ENCODE data around the gene TMCC2. TPM values are rescaled to one million over a fixed set of nuclear protein-coding genes. Genes with fewer than 3 reads are reported as not detected.

Gene TMCC2
- total RNA-seq, 1 donor from 2014 or later: 0.98 TPM

DNA sequence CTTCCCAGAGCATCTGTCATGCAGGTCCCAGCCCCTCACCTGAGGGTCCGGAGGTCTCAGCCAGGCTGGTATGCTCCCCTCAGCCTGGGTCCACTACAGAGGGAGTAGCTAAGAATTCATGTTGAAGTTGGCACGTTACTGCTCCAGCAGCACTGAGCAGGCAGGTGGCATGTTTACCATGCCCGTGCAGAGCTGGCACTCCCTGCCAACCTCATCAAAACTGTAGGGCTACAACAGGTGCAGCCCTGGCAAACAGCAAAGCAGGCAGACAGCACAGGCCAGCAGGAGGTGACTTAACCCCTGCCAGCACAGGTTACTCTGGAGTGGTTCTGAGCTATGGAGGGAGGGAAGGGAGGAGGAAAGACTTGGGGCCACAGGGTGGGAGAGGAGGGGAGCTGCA is 47.4 kb downstream of the TMCC2 start:
- intact Hi-C loops (cut with micrococcal nuclease): no loop called here

DNA sequence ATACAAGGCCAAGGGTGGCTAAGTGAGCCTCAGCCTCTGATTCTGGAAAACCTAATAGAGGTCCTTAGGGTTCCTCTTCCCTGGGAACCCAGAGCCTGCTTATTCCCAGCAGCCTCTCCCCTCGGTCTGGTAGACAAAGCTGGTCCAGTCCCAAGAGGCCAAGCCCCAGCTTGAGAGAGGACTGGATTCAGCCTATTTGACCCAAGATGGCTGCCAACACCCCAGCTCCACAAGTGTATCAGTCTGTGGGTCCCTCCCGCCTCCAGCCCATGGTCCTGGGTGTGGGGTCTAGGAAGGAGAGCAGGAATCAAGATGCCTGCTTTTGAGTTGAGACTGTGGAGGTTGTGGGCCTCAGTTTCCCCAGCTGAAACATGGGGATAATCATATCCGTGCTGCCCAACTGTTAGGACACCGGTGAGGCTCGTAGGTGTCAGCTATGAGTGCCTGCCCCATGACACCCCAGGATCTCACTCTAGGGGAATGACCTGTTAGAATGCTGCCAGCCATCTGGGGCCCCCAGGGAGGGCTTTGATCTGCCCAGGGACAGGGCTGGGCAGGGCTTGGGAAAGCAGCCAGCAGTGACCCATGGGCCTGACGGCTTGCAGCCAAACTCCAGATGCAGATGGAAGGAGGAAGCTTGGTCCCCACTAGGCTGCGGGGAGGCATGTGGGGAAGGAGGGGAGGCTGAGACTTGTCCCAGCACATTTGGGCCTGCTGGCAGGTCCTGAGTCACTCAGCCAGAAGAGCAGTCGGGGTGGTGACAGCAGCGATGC is 48.4 kb downstream of the TMCC2 start:
- intact Hi-C loops (cut with micrococcal nuclease): no loop called here

DNA sequence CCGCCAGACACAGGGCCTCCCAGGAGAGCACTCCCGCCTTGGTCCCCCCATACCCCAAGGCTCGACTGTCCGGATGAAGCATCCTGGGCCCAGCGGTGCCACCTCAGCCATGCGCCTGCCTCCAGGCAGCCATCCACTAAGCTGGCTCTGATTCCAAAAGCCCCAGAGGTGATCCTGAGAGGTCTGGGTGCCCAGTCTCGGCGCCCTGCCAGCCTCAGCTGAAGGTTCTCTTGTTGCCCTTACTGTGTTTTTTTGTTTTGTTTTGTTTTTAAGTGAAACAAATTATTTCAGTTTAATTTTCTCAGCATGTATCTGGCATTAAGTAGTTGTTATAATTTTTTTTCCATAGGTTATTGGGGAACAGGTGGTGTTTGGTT is 48.9 kb downstream of the TMCC2 start:
- intact Hi-C loops (cut with micrococcal nuclease): no loop called here

DNA sequence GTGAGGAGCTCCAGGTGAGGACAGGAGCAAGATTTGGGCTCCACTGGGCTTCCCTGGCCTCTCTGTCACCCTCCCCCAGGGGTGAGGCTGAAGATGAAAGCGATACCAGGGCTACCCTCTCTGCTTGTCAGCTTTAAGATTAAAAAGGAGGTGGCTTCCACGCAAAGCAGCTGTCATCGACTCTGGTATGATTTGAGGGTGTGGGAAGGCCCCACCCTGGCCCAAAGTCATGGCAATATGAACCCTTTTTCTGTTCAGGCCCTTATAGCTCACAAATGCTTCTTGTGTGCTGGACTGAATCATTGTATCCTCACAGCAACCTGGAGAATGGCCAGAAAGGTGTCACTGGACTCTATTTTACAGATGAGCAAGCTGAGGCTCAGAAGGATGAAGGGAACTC is 52.2 kb downstream of the TMCC2 start:
- intact Hi-C loops (cut with micrococcal nuclease): loop anchor here (10.0 kb wide), 2 partner anchors 475 to 865 kb away; partner anchors contain the start of genes NUCKS1 and PPP1R15B

DNA sequence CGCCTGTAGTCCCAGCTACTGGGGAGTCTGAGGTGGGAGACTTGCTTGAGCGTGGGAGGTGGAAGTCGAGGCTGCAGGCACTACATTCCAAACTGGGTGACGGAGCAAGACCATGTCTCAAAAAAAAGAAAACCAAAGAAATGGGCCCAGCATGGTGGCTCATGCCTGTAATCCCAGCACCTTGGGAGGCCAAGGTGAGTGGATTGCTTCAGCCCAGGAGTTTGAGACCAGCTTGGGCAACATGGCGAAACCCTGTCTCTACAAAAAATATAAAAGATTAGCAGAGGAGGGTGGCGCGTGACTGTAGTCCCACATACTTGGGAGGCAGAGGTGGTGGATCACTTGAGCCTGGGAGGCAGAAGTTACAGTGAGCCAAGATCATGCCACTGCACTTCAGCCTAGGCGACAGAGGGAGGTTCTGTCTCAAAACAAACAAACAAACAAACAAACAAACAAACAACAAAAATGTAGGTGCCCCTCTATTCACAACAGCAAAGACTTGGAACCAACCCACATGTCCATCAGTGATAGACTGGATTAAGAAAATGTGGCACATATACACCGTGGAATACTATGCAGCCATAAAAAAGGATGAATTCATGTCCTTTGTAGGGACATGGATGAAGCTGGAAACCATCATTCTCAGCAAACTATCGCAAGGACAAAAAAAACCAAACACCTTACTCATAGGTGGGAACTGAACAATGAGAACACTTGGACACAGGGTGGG is 53.1 kb downstream of the TMCC2 start:
- intact Hi-C loops (cut with micrococcal nuclease): loop anchor here (10.0 kb wide), 2 partner anchors 474 to 866 kb away; partner anchors contain the start of genes NUCKS1 and PPP1R15B

DNA sequence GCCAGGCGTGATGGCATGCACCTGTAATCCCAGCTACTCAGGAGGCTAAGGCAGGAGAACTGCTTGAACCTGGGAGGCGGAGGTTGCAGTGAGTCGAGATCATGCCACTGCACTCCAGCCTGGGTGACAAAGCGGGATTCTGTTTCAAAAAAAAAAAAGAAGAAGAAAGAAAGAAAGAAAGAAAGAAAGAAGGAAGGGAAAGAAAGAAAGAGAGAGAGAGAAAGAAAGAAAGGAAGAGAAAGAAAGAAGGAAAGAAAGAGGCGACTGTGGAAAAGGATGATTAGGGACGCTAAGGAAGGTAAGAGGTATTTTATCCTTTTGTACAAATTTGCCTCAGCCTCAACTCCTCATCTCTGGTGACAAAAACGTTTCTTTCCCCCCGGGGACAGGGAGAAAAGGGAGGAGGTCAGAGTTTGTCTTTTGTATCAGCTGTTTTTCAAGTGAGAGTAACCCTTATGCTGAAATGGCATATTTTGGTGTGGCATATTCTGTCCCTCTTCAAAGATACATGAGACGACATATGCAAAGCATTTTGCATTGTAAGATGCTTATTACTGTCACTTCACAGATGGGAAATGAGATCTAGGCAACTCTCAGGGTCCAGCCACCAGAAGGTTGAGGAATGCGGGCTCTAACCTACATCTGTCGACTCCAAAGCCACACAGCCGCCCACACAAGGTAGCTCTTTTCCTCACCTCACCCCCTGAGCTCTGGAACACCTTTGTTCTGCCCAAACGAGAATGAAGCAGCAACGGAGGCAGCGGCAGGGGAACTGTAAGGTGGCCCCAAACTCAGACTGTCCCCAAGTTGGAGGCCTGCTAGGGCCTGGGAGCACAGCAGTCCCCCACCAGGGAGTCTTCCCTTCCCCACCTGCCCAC is 55.8 kb downstream of the TMCC2 start:
- intact Hi-C loops (cut with micrococcal nuclease): loop anchor here (2.0 to 10.0 kb wide), 3 partner anchors 309 to 869 kb away; partner anchors contain the start of genes NUCKS1 and PPP1R15B

DNA sequence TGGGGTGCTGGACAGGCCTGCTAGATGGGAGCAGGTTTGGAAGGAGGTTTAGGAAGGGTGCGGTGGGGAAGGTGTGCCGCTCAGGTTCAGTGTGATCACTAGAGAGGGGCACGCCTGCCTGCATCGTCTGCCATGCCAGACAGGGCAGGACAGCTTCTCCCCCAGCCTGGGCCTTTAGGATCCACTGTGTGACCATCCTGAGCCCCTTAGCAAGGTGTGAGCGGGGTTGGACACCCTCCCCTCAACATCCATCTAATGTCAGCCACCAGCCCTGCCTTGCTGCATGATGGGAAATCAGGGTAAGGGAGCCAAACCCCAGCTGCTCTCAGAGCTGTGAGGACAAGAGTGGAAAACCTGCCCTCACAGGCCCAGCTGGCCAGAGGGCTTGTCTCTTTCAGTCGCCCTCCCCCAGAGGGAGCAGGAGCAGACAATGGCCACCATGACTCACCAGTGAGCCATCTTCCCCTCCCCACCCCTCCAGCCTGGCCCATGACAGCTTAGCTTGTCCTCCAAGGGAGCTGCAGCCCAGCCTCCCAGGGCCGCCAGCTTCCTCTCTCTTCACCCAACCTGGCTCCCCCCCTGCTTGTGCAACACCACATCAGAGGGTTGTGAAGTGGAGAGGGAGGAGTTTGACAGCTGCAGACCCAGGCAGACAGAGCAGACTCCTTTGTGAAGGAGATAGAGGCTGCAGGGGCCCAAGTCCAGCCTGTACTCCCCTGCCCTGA is 56.8 kb downstream of the TMCC2 start:
- intact Hi-C loops (cut with micrococcal nuclease): loop anchor here (2.0 to 10.0 kb wide), 6 partner anchors 308 to 1997 kb away; partner anchors contain the start of genes ELK4, MDM4, NUCKS1 and PPP1R15B

DNA sequence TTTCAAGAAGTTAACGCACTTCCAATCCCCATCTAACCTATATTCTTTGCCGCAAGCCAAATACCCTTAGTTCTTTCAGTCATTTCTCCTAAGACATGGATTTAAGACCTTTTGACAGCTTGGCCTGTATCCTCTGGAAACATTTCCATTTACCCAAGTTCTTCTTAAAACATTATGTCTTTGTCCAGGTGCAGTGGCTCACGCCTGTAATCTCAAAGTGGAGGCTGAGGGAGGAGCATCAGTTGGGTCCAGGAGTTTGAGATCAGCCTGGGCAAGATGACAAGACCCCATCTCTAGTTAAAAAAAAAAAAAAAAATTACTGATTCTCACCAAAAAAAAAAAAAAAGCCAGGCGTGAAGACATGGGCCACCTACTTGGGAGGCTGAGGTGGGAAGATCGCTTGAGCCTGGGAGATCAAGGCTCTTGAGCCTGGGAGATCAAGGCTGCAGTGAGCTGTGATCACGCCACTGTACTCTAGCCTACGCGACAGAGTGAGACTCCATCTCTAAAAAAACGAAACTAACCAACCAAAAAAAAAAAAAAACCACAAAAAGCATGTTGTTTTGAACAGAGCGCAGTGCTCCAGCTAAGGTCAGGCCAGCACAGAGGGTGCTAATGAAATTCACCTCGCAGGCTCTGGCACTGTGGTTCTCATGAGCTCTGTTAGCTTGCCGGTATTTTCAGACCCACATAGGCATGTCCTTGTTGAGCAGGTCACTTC is 57.8 kb downstream of the TMCC2 start:
- intact Hi-C loops (cut with micrococcal nuclease): loop anchor here (2.0 to 10.0 kb wide), 6 partner anchors 307 to 1998 kb away; partner anchors contain the start of genes ELK4, MDM4, NUCKS1 and PPP1R15B

DNA sequence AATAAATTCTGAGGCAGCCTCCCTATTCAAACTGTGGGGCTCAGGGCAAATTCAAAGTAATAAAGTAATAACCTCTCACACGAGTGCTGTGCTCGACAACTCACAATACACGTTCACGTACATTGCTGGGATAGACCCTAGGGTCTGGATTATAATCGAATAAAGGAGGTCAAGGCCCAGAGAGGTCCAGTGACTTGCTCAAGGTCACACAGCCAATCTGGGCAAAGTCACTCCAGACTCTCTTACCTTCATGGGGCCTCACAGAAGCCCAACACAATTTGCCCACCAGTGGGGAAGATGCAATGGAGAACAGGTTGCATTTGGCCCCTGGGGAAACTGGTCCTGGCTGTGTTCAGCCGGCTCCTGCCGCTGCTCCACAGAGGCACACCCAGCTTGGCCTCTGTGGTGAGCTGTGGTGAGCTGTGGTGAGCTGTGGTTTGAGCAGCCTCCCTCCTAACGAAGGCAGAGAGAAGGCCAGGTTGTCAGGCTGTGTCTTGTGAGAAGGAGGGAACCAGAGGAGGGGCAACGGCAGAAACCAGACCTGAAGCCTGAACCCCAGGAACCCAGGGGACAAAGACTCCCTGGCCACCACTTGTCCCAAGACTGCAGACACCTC is 58.7 kb downstream of the TMCC2 start:
- intact Hi-C loops (cut with micrococcal nuclease): loop anchor here (5.0 to 10.0 kb wide), 5 partner anchors 346 to 1999 kb away; partner anchors contain the start of genes ELK4, MDM4, NUCKS1 and PPP1R15B

DNA sequence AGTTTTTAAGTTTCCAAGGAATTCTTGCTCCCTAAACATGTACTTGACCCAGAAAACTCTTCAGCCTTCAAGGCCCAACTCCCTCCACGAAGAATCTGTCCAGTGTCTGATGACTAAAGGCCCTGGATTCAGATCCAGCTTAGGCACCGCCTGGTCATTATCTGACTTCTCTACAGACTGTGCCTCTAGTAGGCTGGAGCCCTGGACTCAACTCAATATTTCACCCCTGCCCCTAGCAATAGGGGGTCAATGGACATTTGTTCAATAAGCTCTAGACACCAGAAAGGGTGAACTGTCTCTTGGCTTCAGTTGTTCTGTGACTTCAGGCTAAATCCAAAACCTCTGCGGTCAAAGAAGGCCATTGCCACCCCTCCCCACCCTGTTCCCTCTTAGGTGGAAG is 59.3 kb downstream of the TMCC2 start:
- intact Hi-C loops (cut with micrococcal nuclease): loop anchor here (5.0 to 10.0 kb wide), 5 partner anchors 345 to 2000 kb away; partner anchors contain the start of genes ELK4, MDM4, NUCKS1 and PPP1R15B

DNA sequence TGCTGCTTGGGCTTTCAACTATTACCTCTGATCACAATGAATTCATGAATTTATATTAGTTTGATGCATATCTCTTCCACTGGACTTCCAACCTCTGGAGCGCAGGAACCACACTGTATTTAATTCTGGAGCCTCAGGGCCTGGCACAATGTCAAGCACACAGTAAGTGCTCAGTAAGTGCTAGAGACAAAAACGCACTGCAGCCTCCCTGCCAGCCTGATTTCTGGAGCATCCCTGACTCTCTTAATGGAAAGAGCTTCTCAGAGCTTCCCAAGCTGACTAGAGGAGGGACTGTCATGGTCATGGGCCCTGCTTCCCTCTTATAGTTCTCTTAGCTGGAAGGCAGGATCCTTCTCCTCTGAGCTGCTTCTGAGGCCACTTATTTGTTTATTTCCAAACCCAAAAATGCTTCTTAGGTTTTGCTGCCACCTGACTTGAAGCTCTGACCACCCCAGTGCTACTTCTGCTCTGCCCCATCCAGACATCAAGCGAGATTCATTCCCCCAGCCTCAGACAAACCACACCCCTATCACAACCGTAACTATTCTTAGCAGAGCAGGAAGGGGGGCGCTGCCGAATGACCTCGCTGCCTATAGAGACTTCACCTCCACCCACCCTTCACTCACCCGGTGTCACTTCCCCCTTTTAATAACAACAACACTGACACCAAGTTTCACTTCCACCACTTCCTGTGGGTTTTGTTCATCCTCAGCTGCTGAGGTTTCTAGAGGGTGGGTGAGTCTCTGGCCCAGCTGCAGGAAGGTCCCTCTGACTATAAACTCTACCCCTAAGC is 60.2 kb downstream of the TMCC2 start:
- intact Hi-C loops (cut with micrococcal nuclease): loop anchor here (1.0 to 10.0 kb wide), 8 partner anchors 15 to 2001 kb away; partner anchors contain the start of genes ELK4, MDM4, NUAK2 and NUCKS1

DNA sequence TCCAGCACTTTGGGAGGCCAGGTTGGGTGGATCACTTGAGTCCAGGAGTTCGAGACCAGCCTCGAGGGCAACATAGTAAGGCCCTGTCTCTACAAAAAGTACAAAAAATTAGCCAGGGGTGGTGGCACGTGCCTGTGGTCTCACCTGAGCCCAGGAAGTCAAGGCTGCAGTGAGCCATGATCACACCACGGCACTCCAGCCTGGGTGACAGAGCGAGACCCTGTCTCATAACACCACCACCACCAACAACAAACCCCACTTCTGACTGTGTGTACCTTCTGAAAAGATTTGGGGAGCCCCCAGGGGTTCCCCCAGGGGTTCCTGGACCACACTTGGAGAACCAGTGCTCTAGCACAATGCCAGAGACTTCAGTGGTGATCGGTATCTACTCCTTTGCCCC is 63.9 kb downstream of the TMCC2 start:
- intact Hi-C loops (cut with micrococcal nuclease): no loop called here

DNA sequence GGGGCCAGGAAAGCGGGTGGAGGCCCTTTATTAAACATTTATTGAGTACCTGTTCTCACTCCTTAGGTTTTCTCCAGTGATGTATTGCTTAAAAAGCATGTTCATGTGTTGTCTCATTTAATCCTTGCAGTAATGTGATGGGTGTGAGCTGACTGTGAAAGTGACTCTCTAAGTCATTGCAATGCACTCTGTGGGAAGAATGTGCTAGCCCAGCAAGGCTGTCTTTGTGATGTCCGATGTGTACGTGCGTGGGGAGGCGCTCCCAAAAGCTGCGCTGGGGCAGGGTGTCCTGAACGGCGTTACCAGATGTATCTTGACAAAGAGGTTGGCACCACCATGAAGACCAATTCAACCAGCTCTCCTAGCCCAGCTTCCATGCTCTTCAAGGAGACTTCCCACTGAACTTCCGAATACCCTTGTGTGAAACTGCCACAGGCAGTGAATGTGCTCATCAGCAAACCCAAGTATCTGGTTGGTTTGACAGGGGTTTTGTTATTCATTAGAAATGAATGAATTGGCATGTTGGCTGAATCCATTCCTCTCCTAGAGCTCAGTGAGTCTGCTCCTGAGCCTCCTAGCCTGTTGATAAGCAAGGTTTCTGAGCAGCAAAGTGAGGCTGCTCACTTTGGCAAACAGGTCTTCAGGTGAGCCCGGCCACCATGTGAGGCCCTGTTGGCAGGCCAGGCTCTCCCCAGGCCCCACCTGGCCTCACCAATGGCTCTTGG is 65.8 kb downstream of the TMCC2 start:
- intact Hi-C loops (cut with micrococcal nuclease): no loop called here

DNA sequence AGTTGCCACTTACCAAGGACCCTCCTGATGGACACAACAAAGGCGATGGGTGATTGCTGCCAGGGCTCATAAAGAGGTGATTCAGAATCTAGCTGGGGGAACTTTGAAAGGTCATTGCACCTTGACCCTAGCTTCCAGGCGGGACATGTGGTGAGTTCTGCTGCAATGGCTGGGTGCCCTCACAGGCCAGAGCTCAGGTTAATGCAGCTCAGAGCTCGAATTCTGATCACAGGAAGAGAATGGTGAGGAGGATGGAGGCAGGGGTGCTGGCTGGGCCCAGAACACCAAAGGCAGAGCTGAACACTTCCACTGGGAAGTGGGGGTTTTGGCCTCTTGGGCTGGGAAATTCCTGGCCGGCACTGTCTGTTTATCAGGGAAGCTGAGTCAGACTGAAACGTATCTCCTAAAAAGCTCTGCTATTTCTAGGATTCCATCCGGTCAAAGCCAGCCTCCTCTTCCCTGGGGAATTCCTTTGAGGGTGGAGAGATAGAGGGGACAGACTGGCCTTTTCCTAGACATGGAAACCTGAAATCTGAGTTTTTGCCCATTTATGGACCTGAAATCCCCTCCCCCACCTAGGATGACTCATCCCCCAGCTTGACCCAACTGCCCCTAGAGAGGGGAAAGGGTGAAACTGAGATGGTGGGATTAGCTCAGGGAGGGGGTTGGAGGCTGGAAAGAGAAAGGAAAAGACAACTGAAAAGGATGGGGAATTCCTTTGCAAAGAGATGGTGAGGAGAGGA is 66.6 kb downstream of the TMCC2 start:
- intact Hi-C loops (cut with micrococcal nuclease): no loop called here

DNA sequence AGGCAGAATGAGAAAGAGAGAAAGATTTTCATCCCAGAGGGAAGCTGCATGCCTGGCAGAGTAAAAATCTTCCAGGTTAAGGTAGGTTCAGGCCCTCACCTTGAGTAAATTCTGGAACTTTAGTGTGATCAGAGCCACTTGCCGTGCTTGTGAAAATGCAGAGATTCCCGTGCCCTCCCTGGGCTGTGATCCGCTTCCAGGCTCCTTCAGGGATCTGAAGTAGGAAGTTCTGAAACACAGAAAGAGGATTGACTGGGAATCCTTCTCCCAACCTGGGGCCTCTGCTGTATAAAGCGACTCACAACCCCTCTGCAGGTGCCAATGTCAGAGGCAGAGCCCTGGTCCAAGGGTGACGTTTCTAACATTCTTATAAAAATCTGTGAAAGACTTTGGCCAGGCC is 67.2 kb downstream of the TMCC2 start:
- intact Hi-C loops (cut with micrococcal nuclease): no loop called here

DNA sequence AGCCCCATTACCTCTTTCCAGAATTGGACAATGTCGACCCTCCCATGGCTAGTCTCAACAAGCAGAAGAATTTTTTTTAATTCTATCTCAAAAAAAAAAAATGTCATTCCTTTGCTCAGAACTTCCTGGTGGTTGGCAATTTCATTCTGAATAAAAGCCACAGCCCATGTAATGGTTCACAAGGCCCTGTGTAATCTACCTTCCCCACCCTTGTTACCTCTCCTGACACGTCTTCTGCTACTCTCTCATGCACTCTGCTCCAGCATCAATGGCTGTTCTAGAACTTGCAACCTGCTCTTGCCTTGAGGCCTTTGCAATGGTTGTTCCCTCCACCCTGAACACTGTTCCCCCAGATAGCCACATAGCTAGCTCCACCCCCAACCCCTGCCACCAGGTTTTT is 68.4 kb downstream of the TMCC2 start:
- intact Hi-C loops (cut with micrococcal nuclease): no loop called here

All from T-helper 2 cell treated with Interferon-gamma antibody and Interleukin-4, amounts not matched to agents 100 ng/mL and 5 ng/mL, for 36 hours (primary cell).